ENCODE data around the gene FOXJ1.

DNA sequence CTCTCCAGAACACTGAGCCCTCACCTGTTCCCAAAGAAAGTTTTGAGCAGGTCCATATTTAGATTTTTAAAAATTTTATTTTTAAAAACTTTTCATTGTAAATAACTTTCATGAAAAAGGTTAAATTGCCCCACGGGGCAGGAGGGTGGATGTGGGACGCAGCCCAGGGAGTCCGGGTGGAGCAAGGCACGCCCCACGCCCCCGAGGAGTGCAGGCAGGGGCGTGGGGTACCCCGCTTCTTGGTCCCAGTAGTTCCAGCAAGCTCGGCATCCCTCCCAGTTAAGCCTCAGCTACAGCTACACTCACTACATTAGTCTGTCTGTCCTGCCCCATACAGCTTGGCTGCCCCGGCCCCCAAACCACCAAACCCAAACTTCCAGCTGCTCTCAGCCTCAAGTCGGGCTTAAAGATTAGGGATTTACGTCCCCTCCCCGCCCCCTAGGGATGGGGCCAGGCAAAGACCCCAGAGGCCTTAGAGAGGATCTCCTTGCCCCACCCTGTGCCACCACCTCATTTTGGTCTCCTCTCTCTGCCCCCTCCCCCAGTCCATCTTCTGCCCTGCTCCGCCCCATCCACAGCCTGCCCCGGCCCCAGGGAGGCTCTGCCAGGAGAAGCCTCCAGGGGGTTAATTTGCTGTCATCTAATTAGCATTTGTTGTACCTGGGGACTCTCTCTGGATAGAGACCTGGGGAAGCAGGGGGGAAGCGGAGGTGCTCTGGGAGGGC, 4.6 kb downstream of the FOXJ1 start:
- TF ChIP-seq POLR2A (IDR thresholded peaks at IDR 0.05; ENCODE audit: low read depth, low read length): no peak
- no peak for TF ChIP-seq TAF1 (IDR thresholded peaks at IDR 0.05; ENCODE audit: borderline replicate concordance, low read depth, low read length)
- no peak for TF ChIP-seq POLR2AphosphoS5 (IDR thresholded peaks at IDR 0.05; ENCODE audit: low read depth, low read length)

Data from GM12892 (cell line).